Neural cell (in vitro differentiated cells): ENCODE results near the gene CFI.

ENCODE experiments used
- CTCF ChIP-seq: fragments of 450-650 bp; IDR thresholded peaks from 2 replicates; pipeline ENCODE4 v1.5.1; 2014; ENCODE audit warnings: antibody characterized with exemption, mild to moderate bottlenecking, moderate library complexity; ENCODE audit not compliant: poor library complexity, severe bottlenecking
- EP300 ChIP-seq: fragments of 450-650 bp; conservative IDR thresholded peaks from 2 replicates; pipeline ENCODE4 v1.6.1; 2014; ENCODE audit warnings: antibody characterized with exemption, mild to moderate bottlenecking, moderate library complexity; ENCODE audit not compliant: poor library complexity, severe bottlenecking
- POLR2AphosphoS5 ChIP-seq: IDR thresholded peaks from 2 replicates; pipeline ENCODE4 v1.6.1; 2012
- RAD21 ChIP-seq: fragments of 450-650 bp; conservative IDR thresholded peaks from 2 replicates; pipeline ENCODE4 v1.6.1; 2014; ENCODE audit warnings: antibody characterized with exemption, mild to moderate bottlenecking, moderate library complexity
- REST ChIP-seq: IDR thresholded peaks from 2 replicates; pipeline ENCODE4 v1.6.1; 2012; ENCODE audit warnings: borderline replicate concordance
- TAF1 ChIP-seq: IDR thresholded peaks from 2 replicates; pipeline ENCODE4 v1.6.1; 2012; ENCODE audit warnings: low read depth

DNA sequence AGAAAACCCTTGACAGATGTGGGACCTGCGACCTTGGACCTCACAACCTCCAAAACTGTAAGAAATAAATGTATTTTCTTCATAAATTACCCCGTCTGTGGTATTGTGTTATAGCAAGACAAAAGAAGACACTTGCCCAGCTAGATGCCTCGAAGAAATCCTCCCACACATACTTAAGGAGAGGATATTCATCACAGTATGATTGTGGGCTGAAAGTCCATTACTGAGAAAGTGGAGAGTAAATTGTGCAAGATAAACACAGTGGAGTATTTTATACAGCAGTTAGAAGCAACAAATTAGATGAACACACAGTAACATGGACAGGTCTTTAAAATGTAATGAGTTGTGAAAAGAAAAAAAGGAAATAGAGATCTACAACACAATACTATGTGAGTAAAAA, 46.1 kb downstream of the CFI start:
- TF ChIP-seq CTCF, result no peak
- TF ChIP-seq REST, result no peak
- no peak for TF ChIP-seq RAD21
- no peak for TF ChIP-seq POLR2AphosphoS5
- no peak for TF ChIP-seq EP300
- no peak for TF ChIP-seq TAF1
